ENCODE results near the gene OSBPL5.

- TF ChIP-seq CTCF (IDR thresholded peaks at IDR 0.05), result peak in 1 of 4 experiments; percentile 0
- TF ChIP-seq POLR2A (IDR thresholded peaks at IDR 0.05), result peak in 1 of 2 donors; percentile 41
These were observed 92.1 kb downstream of the OSBPL5 start for GRCh38 chr11:3073029-3073435.

All from uterus (tissue), 2 donors.